KOPT-K1 (cell line): ENCODE data around the gene CRNN.

ENCODE experiments used
- H3K27ac ChIP-seq: fragments of 200-600 bp; sonication (generic); 2 replicates; pipeline ENCODE4 v1.5.1; 2016; ENCODE audit warnings: antibody characterized with exemption, mild to moderate bottlenecking, low read depth, low read length; ENCODE audit not compliant: poor library complexity, severe bottlenecking
- H3K36me3 ChIP-seq: fragments of 200-600 bp; sonication (generic); 2 replicates; pipeline ENCODE4 v1.5.1; 2017; ENCODE audit warnings: antibody characterized with exemption, mild to moderate bottlenecking, low read length, moderate library complexity; ENCODE audit not compliant: insufficient read depth
- H3K9me3 ChIP-seq: fragments of 200-600 bp; sonication (generic); 2 replicates; pipeline ENCODE4 v1.5.1; 2017; ENCODE audit warnings: antibody characterized with exemption, low read length, mild to moderate bottlenecking; ENCODE audit not compliant: insufficient read depth, poor library complexity, severe bottlenecking

The CRNN gene

GRCh38 chr1:152413909-152414308 lies at the start of gene CRNN:
Gene CRNN, minus strand, starts transcription at chr1:152414263. Its CDS starts 2,030 bp downstream, at chr1:152412233.
- Histone ChIP-seq H3K36me3 (no peaks in the 10 kb centered on the region), H3K27ac (no peak within 1 kb of the TSS), H3K9me3 (no peaks in the 10 kb centered on the region)

GRCh38 chr1:152462636-152463035 lies 48.6 kb upstream of the CRNN start:
- Histone ChIP-seq H3K27ac (no peak overlapping the region), H3K36me3 (no peaks in the 10 kb centered on the region), H3K9me3 (peaks cover 6% of the 10 kb centered on the region)

GRCh38 chr1:152461544-152461943 lies 47.5 kb upstream of the CRNN start:
- Histone ChIP-seq H3K27ac (no peak overlapping the region), H3K9me3 (peaks cover 6% of the 10 kb centered on the region), H3K36me3 (no peaks in the 10 kb centered on the region)

DNA sequence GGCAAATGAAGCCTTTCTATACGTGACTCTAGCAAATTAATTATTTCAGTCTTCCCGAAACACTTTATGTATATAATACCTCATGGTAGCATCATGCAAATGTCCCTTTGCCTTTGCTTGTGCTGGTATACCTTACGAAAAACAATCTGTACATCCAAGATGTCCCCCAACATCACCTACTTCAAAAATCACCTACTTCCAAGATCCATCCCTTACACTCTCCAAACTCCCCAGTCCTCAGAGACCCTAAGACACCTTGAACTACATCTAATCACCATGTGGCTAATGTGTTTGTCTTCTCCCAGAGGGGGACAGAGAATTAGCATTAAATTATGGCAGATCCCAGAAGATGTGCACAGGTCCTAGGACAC lies 46.5 kb upstream of the CRNN start:
- H3K9me3 ChIP-seq = no peaks in the 10 kb centered on the region
- H3K27ac ChIP-seq = no peak overlapping the region
- H3K36me3 ChIP-seq = no peaks in the 10 kb centered on the region

GRCh38 chr1:152459596-152460528 lies 45.8 kb upstream of the CRNN start:
- Histone ChIP-seq H3K27ac (no peak overlapping the region), H3K9me3 (no peaks in the 10 kb centered on the region), H3K36me3 (no peaks in the 10 kb centered on the region)

- H3K27ac ChIP-seq = no peak overlapping the region
- no peaks in the 10 kb centered on the region for H3K9me3 ChIP-seq
- H3K36me3 ChIP-seq = no peaks in the 10 kb centered on the region
Observed at GRCh38 chr1:152458384-152459185, 44.5 kb upstream of the CRNN start.

GRCh38 chr1:152457561-152457960 lies 43.5 kb upstream of the CRNN start:
- Histone ChIP-seq H3K27ac (no peak overlapping the region), H3K36me3 (no peaks in the 10 kb centered on the region), H3K9me3 (no peaks in the 10 kb centered on the region)

GRCh38 chr1:152457071-152457470 lies 43.0 kb upstream of the CRNN start:
- Histone ChIP-seq H3K36me3 (no peaks in the 10 kb centered on the region), H3K9me3 (no peaks in the 10 kb centered on the region), H3K27ac (no peak overlapping the region)

- no peaks in the 10 kb centered on the region for H3K36me3 ChIP-seq
- no peak overlapping the region for H3K27ac ChIP-seq
- H3K9me3 ChIP-seq = no peaks in the 10 kb centered on the region
Observed at GRCh38 chr1:152451254-152451653, 37.2 kb upstream of the CRNN start.

DNA sequence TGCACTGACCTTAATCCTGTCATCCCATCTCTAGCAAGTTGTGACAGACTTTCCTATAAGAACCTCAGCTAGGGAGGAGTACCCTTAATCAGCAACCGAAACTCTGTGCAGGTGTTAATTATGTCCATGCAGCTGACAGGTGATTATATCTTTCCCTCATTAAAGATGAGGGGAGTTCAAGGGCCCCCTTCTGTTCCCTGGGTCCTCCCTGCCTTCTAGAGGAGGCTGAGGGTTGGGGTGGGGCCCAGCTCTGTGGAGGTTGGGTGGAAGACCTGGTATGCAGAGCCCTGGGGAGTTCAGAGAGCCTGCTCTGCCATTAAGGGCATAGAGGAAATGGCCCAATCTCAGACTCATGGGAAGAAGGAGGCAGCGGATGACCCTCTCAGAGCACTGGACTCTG lies 35.6 kb upstream of the CRNN start:
- Histone ChIP-seq H3K27ac (no peak overlapping the region), H3K9me3 (no peaks in the 10 kb centered on the region), H3K36me3 (no peaks in the 10 kb centered on the region)

- Histone ChIP-seq H3K36me3 (no peaks in the 10 kb centered on the region), H3K9me3 (no peaks in the 10 kb centered on the region), H3K27ac (no peak overlapping the region)
Observed at GRCh38 chr1:152448496-152448895, 34.4 kb upstream of the CRNN start.

DNA sequence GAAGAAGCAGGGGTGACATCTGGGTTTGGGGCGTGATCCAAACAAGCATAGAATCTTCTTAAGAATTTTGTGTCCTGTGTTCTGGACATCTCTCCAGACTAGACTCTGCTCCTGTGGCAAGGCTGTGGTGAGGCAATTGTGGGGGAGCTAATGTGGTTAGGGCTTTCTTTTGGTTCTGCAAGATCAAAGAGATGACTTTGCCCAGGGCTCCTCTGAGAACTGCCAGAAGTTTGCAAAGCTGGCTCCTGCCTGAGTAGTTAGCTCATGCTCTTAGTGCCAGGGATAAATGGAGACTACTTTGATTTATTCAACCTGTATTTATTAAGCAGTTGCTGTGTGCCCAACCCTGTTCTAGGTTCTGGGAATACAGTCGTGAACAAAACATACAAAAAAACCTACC lies 34.0 kb upstream of the CRNN start:
- no peaks in the 10 kb centered on the region for H3K36me3 ChIP-seq
- no peaks in the 10 kb centered on the region for H3K9me3 ChIP-seq
- H3K27ac ChIP-seq = no peak overlapping the region

- H3K9me3 ChIP-seq = no peaks in the 10 kb centered on the region
- no peaks in the 10 kb centered on the region for H3K36me3 ChIP-seq
- no peak overlapping the region for H3K27ac ChIP-seq
Observed at GRCh38 chr1:152447484-152447883, 33.4 kb upstream of the CRNN start.

GRCh38 chr1:152444045-152444444 lies 30.0 kb upstream of the CRNN start:
- Histone ChIP-seq H3K27ac (no peak overlapping the region), H3K36me3 (no peaks in the 10 kb centered on the region), H3K9me3 (no peaks in the 10 kb centered on the region)

- Histone ChIP-seq H3K27ac (no peak overlapping the region), H3K36me3 (no peaks in the 10 kb centered on the region), H3K9me3 (no peaks in the 10 kb centered on the region)
Observed at GRCh38 chr1:152442765-152443164, 28.7 kb upstream of the CRNN start.
